ENCODE data around the gene HAP1.
"Not testable (repeated sequence)": the region's sequence is repeated elsewhere in the genome, so short reads cannot be mapped to it uniquely, and the experiment has no call there.

HAP1 gene

GRCh38 chr17:41734139-41734948 is at the start of gene HAP1:
TSS of gene HAP1 (minus strand) at chr17:41734643. CDS start at chr17:41734634, 9 bp downstream.
- peak; percentile 91 for DNase-seq

DNA sequence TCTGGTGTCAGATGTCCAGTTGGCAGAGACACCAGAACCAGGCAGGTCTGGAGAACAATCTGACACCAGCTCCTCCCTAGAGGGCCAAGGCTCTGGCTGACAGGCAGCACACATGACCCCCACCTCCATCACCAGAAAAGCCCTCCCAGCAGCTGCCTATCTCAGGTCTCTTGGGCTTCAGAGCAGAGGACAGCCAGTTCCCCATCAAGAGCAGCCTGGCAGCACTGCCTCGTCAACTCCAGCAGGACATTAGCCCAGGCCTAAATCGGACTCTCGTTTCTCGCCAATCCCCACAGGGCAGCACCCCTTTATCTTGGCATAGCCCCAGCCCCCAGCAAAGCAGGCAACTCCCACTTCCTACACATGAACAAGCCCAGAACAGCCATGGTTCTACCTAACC is 47.7 kb upstream of the HAP1 start:
- peak; percentile 49 for DNase-seq

- peak; percentile 56 for DNase-seq
These were observed 47.1 kb upstream of the HAP1 start for GRCh38 chr17:41781404-41782110.

DNA sequence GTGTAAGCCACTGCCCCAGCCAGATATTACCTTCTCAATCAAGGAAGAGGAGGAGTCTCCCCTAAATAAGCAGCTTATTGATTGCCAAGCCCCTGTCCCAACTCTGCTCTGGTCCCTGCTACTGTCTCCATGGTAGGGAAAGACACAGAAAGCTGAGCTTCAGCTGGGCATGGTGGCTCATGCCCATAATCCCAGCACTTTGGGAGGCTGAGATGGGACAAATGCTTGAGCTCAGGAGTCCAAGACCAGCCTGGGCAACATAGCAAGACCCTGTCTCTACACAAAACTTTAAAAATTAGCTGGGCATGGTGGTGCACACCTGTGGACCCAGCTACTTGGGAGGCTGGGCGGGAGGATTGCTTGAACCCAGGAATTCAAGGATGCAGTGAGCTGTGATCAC is 45.5 kb upstream of the HAP1 start:
- DNase-seq = no peak

DNA sequence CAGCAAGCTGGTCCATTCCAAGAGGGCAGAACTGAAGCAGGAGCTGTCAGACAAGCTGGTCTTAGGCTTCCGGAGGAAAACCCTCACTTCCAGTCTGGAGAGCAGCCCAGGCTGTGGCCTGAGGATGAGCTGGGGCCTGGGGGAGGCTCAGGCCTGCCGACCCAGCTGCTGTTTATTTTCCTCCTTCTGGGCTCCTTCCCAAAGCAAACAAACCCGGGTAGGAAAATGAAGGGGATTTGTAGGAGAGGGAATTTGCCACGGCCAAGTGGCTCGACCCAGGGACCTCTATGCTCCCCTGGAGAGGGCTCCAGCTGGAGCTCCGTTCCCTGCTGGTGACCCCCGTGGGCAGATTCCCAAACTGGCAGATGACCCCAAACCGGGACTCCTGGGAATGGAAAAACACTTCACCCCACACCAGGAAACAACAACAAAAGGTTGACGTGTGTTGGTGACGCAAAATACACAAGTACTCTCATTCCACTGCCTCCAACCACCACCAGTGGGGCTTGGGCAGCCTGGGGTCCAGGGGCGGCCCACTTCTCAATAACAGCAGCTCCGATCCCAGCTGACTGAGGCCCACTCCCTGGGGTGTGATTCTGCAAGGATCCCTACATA is 43.2 kb upstream of the HAP1 start:
- DNase-seq = no peak

GRCh38 chr17:41777157-41777573 is 42.7 kb upstream of the HAP1 start:
- peak; percentile 59 for DNase-seq

GRCh38 chr17:41776262-41776900 is 41.9 kb upstream of the HAP1 start:
- not testable (repeated sequence) for DNase-seq

DNA sequence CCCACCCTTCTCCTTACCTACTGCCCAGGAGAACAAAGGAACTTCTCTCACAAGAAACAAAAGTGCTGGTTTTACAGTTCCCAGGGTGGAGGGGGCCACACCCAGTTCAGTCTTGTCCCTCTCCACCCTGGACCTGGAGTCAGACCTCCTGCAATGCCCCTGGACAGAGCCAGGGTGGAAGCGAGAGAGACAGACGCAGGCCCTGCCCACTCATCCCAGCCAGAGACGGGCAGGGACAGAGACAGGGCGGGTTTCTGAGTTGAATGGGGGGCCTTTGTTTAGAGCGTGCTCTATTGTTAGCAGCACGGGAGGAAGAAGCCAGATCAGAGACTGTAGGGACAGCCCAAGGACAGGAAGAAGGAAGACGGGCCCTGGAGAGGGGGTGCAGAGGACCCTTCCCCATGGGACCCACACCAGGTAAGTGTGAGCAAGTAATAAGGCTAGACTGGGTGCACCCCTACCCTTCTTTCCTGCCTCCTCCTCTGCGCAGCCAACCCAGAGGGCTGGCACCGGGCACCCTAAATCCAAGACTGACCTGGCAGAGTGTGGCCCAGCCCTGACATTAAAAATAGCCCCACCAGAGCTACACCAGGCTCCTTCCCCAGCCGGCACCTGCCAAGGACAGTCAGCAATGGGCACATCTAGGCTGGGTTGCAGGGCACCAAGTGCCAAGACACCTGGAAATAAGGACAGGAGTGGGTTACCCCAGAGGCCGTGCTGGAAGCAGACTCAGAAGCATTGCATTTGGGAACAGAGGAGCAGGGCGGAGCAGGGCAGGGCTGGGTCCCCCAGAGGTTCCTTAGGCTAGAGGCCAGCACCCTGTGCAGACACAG is 41.2 kb upstream of the HAP1 start:
- peak; percentile 55 for DNase-seq

GRCh38 chr17:41773731-41774193 is 39.3 kb upstream of the HAP1 start:
- DNase-seq = peak; percentile 41

DNA sequence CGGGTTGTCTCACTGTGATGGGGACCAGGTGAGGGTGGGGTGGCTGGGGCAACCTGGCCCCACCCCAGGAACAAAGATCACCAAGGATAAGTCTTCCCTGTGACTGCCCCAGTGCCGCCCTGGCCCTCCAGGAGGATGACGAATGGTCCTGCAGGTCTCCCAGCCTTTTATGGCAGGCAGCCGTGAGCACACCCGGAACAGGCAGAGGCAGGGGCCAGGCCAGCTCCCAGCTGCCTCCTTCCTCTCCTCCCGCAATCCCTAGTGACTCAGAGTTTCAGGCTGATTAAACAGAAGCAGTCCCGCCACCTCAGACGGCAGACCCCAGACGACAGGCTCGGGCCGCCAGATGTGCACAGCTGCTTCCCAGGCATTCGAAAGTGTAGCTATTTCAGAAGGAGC is 38.7 kb upstream of the HAP1 start:
- DNase-seq = peak; percentile 46

- DNase-seq = no peak
These were observed 38.2 kb upstream of the HAP1 start for GRCh38 chr17:41772586-41773189.

- no peak for DNase-seq
These were observed 37.8 kb upstream of the HAP1 start for GRCh38 chr17:41772218-41772585.

- DNase-seq = no peak
These were observed 37.2 kb upstream of the HAP1 start for GRCh38 chr17:41771389-41772206.

DNA sequence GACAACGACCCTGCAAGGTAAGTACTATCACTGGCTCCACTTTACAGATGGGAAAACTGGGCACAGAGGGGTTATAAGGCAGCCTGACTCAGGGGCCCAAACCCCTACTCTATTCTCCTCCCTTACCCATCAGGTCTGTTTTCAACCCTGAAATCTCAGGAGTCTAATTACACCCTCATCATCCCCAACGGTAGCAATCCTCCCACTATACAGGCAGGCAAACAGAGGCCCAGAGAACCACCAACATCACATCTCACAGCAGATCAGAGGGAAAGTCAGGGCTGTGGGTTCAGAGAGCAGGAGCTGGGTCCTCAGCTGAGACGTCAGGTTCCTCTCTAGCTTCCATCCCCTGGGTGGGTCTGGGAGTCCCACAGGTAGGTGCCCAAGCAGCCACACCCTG is 35.5 kb upstream of the HAP1 start:
- no peak for DNase-seq

DNA sequence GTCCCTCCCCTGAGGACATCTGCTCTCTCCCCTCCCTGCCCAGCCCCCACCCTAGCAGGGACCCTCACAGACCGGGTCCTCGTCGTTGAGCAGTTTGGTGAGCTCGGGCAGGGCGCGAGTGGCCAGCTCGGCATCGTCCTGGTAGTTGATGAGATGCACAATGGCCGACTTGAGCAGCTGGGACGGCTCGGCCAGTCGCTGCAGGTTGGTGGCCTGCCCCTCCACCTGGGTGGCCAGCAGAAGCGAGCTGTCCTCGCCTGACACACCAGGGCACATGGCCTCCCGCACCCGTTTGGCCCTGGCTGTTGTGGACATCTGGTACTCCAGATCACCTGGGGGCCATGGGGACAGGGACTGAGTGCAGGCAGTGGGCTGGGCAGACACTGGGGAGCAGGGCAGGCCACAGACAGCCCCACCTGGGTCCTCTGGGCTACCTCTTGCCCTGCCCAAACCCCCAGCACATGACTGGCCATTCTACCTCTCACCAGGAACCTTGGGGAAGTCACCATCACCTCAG is 35.0 kb upstream of the HAP1 start:
- no peak for DNase-seq

DNA sequence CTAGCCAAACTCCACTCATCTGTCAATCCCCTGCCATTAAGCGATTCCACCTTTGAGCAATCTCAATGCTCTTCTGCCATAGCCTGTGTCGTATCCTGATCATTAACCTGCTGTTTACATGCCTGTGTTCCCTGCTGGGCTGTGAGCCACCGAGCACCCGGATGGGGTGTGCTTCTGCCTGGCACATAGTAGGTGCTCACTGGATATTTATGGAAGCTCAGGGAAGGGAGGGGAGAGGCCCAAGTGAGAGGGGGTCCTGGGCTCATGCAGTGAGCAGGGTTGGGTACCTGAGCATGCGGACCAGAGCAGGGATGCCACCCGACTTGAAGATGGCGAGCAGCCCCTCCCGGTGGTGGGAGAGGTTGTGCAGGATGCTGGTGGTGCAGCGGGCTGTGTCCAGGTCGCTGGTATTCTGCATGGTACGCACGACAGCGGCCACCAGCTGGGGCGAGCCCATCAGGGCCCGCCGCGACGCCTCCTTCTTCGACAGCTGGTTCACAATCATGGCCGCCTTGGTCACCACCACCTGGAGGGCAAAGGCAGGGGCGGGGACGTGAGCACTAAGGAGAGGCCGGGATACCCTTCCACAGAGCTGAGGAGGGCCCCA is 34.3 kb upstream of the HAP1 start:
- DNase-seq = no peak

DNA sequence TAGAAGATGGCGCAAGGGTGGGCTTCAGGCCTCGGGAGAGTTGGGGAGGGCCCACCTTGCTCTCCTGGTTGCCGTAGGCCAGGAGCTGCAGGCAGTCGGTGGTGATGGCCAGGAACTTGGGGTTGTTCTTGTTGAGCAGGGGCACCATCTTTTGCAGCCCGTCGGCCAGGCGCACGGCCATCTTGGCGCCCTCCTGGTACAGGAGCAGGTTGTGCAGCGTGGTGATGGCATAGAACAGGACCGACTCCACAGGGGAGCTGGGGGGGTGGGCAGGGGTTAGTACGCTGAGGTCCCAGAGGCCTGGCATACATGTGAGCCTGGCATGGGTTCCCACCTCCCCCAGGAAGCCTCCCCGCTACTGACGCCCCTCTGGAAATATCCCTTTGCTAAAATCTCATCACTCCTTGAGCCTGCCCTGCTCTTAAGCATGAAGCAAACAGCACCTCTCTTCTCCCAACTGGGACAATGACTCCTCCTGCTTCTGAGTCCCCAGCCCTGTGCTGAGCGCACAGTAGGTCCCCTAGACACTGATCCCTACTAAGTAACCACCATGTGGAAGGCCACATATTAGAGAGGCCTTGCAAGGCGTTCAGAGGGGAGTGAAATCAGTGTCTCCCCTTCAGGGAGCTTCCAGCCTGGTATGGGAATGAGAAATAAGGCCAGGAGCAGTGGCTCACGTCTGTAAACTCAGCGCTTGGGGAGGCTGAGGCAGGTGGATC is 33.0 kb upstream of the HAP1 start:
- no peak for DNase-seq

DNA sequence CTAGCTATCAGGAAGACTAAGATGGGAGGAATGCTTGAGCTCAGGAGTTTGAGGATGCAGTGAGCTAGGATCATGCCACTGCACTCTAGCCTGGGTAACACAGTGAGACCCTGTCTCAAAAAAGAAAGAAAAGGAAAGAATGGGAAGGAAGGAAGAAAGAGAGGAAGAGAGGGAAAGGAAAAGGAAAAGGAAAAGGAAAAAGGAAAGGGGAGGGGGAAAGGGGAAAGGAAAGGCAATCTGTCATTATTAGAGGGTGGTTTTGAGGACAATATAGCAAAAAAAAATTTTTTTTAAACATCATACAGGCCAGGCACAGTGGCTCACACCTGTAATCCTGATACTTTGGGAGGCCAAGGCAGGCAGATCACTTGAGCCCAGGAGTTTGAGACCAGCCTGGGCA is 31.7 kb upstream of the HAP1 start:
- DNase-seq = no peak

DNA sequence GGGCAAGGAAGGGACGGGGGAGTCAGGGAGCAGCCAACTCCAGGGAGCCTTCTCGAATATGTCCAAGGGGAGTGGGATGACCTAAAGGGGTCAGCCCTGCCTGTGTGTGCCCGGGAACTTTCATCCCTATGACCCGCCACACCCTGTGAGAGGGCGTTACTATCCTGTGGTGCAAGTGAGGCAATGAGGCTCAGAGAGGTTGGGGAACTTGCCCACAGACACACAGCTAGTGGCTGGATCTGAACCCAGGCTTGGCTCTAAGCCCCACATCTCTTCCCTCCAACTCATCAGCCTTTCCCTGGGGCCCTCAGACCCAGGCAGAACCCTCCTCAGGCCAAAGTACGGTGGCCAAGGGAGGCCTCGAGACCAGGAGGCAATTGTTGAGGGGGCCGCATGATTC is 28.9 kb upstream of the HAP1 start:
- DNase-seq = no peak

- DNase-seq = no peak
These were observed 28.4 kb upstream of the HAP1 start for GRCh38 chr17:41762841-41763240.

All from retina (tissue), 1 donor.